Choroid plexus epithelial cell (primary cell): Measurements from ENCODE around the gene SERINC4.
A peak's percentile ranks its signal among the peaks of the same experiment; 100 is the strongest.

ENCODE experiments used
- DNase-seq: peaks from one replicate; pipeline ENCODE4 v3.0.0-alpha.2; 2010; ENCODE audit warnings: low read depth
- H3K4me3 ChIP-seq: 2 replicates; pipeline ENCODE4 v1.5.1; 2011; ENCODE audit warnings: low read depth, mild to moderate bottlenecking, control low read depth, low read length, moderate library complexity
- TF ChIP-seq, protein P1 (sequence below): conservative IDR thresholded peaks from 2 replicates; pipeline ENCODE4 v1.5.1; 2011; ENCODE audit warnings: low read depth, mild to moderate bottlenecking, control low read depth, inconsistent platforms, low read length, moderate library complexity

Gene SERINC4

DNA sequence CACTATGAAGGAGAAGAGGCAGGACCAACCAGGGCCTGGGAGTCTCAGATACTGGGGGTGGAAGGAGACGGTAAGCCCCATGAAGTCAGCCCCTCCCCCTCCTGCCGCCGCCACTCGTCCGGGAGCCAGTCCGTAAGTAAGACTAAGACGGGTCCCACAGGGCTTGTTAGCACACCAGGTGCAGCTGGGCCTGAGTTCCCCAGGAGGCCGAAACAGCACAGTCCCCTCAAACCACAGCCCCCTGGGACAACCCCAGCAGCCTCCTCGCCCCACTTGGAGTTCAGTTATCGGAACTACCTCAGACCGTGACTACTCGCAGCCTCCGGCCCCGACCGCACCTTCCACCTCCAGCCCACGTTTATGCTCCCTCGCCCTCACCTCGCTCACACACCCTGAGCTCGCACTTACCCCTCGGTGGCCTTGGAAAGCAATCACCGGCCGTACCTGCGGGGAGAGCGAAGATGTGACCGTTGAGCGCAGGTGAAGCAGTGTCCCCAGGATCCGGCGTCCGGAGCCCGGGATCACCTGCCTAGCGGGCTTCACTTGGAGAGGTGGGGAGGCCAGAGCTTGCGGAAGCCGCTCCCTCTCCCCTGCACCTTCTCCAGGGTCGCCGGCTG lies 23.8 kb downstream of the SERINC4 start:
- peak overlapping the region; percentile 66 for H3K4me3 ChIP-seq
- no peak for DNase-seq
- TF ChIP-seq, protein P1, sequence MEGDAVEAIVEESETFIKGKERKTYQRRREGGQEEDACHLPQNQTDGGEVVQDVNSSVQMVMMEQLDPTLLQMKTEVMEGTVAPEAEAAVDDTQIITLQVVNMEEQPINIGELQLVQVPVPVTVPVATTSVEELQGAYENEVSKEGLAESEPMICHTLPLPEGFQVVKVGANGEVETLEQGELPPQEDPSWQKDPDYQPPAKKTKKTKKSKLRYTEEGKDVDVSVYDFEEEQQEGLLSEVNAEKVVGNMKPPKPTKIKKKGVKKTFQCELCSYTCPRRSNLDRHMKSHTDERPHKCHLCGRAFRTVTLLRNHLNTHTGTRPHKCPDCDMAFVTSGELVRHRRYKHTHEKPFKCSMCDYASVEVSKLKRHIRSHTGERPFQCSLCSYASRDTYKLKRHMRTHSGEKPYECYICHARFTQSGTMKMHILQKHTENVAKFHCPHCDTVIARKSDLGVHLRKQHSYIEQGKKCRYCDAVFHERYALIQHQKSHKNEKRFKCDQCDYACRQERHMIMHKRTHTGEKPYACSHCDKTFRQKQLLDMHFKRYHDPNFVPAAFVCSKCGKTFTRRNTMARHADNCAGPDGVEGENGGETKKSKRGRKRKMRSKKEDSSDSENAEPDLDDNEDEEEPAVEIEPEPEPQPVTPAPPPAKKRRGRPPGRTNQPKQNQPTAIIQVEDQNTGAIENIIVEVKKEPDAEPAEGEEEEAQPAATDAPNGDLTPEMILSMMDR = no peak

GRCh38 chr15:43775411-43775965 lies 24.5 kb downstream of the SERINC4 start:
- no peak overlapping the region for H3K4me3 ChIP-seq
- no peak for DNase-seq
- TF ChIP-seq, protein P1 = peak; percentile 48

GRCh38 chr15:43774062-43774461 lies 26.0 kb downstream of the SERINC4 start:
- no peak for DNase-seq
- TF ChIP-seq, protein P1 = no peak
- H3K4me3 ChIP-seq = no peak overlapping the region

DNA sequence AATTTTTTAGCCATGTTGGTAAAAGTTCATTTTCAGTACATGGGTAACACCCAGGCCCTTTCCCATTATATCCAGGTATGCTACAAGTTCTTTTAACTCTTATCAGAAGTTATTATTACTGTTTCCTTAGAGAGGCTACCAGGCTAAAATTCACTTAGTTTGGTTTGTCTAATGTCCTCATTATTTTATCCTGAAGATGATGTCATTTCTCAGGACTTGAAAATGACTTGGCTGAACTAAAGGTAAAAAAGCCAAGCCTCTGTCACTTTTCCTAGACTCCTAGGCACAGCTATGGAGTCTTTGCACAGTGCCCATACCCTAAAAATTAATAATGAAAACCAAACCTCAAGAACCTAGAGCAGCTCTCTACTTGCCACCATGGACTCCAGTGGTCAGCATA lies 27.4 kb downstream of the SERINC4 start:
- H3K4me3 ChIP-seq = no peak overlapping the region
- no peak for DNase-seq
- TF ChIP-seq, protein P1 = no peak

GRCh38 chr15:43771816-43772215 lies 28.2 kb downstream of the SERINC4 start:
- DNase-seq = no peak
- H3K4me3 ChIP-seq = no peak overlapping the region
- TF ChIP-seq, protein P1 = no peak

- TF ChIP-seq, protein P1 = peak; percentile 94
- H3K4me3 ChIP-seq = no peak overlapping the region
- peak; percentile 82 for DNase-seq
These were observed 30.3 kb downstream of the SERINC4 start for GRCh38 chr15:43769584-43770228.
